Measurements from ENCODE around the gene RAPGEF6. TPM values are rescaled to one million over a fixed set of nuclear protein-coding genes. Genes with fewer than 3 reads are reported as not detected.

Gene RAPGEF6
- total RNA-seq, 1 experiment from 2014 or later, result 25.0 TPM

DNA sequence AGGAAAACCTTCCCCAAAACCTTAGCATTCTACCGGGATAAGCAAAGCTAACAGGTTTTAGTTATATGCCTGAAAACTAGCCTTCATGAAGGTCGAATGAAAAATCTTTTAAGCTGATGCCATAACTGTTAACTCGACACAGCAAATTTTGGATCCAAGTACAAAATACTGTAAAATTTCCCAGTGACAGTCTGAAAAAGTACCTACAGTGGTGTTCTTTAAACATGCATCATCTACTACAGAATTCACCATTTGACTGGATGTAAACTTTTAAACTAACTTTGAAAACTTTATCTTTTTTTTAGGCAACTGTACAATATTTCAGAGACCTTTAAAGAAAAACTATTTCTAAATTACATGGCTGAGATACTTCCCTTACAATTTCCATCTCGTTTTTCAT lies 791 bp downstream of the RAPGEF6 start:
- no peaks in the 10 kb centered on the region for H3K9me3 ChIP-seq (ENCODE audit: control insufficient read depth, insufficient read depth, low read depth, low read length)
- H3K36me3 ChIP-seq (ENCODE audit: control insufficient read depth, insufficient read depth, low read length), result peaks cover 2% of the 10 kb centered on the region; the same call in 1 of the 2 replicates
- no TSS peak for BruUV-seq (replicated peaks)
- intact Hi-C loops (cut with micrococcal nuclease; ENCODE audit: unreplicated experiment), result no loop called here
- peaks cover 31% of the 10 kb centered on the region for H3K4me1 ChIP-seq (ENCODE audit: control insufficient read depth, insufficient read depth, low read length)
- H3K27me3 ChIP-seq (ENCODE audit: control insufficient read depth, insufficient read depth, low read length), result no peaks in the 10 kb centered on the region
- POLR2A ChIA-PET, result no interaction called here
- CTCF ChIA-PET, result no interaction called here
- ATAC-seq, result no peak
- TF ChIP-seq, protein P1, sequence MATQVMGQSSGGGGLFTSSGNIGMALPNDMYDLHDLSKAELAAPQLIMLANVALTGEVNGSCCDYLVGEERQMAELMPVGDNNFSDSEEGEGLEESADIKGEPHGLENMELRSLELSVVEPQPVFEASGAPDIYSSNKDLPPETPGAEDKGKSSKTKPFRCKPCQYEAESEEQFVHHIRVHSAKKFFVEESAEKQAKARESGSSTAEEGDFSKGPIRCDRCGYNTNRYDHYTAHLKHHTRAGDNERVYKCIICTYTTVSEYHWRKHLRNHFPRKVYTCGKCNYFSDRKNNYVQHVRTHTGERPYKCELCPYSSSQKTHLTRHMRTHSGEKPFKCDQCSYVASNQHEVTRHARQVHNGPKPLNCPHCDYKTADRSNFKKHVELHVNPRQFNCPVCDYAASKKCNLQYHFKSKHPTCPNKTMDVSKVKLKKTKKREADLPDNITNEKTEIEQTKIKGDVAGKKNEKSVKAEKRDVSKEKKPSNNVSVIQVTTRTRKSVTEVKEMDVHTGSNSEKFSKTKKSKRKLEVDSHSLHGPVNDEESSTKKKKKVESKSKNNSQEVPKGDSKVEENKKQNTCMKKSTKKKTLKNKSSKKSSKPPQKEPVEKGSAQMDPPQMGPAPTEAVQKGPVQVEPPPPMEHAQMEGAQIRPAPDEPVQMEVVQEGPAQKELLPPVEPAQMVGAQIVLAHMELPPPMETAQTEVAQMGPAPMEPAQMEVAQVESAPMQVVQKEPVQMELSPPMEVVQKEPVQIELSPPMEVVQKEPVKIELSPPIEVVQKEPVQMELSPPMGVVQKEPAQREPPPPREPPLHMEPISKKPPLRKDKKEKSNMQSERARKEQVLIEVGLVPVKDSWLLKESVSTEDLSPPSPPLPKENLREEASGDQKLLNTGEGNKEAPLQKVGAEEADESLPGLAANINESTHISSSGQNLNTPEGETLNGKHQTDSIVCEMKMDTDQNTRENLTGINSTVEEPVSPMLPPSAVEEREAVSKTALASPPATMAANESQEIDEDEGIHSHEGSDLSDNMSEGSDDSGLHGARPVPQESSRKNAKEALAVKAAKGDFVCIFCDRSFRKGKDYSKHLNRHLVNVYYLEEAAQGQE (IDR thresholded peaks at IDR 0.05; ENCODE audit: insufficient read depth in 1 of 2, low read depth in 2 of 2, low read length in 1 of 2), result no peak
- TF ChIP-seq POLR2AphosphoS5 (IDR thresholded peaks at IDR 0.05; ENCODE audit: low read depth, low read length) (no peak), SIN3A (IDR thresholded peaks at IDR 0.05; ENCODE audit: borderline replicate concordance, insufficient read depth, low read depth, low read length) (no peak), TCF7L2 (IDR thresholded peaks at IDR 0.05; ENCODE audit: low read depth, low read length) (no peak)
- TF ChIP-seq, protein P2, sequence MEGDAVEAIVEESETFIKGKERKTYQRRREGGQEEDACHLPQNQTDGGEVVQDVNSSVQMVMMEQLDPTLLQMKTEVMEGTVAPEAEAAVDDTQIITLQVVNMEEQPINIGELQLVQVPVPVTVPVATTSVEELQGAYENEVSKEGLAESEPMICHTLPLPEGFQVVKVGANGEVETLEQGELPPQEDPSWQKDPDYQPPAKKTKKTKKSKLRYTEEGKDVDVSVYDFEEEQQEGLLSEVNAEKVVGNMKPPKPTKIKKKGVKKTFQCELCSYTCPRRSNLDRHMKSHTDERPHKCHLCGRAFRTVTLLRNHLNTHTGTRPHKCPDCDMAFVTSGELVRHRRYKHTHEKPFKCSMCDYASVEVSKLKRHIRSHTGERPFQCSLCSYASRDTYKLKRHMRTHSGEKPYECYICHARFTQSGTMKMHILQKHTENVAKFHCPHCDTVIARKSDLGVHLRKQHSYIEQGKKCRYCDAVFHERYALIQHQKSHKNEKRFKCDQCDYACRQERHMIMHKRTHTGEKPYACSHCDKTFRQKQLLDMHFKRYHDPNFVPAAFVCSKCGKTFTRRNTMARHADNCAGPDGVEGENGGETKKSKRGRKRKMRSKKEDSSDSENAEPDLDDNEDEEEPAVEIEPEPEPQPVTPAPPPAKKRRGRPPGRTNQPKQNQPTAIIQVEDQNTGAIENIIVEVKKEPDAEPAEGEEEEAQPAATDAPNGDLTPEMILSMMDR (IDR thresholded peaks at IDR 0.05), result no peak
- no peak for DNase-seq (ENCODE audit: low read depth, low spot score)
- in situ Hi-C loops (cut with HindIII; ENCODE audit: low pct_unique_long_range_greater_than_20kb, low sequenced_read_pairs), result no loop called here
- H3K4me3 ChIP-seq (ENCODE audit: low read depth in 2 of 2, low read length in 2 of 2), result peak overlapping the region; percentile 87 to 92
- H3K27ac ChIP-seq (ENCODE audit: low read length), result peak overlapping the region; percentile 100

DNA sequence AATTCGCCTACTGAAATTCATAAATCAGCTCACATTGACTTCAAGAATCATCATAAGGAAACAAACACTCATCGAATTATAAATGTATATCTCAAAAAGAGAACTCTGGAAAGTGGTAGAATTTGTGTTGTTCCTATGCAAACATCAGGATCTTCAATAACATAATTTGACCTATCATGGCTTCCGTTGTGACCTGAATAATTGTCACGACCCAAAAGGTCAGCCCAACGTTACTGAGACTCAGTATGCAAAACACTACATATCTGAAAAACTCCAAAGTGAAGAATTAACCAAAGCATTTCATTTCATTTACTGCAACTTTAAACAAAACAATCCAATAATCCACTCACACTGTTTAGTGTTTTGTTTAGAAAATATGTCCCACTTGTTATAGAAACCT lies 1.2 kb downstream of the RAPGEF6 start:
- peak overlapping the region; percentile 87 to 92 for H3K4me3 ChIP-seq (ENCODE audit: low read depth in 2 of 2, low read length in 2 of 2)
- peaks cover 32% of the 10 kb centered on the region for H3K4me1 ChIP-seq (ENCODE audit: control insufficient read depth, insufficient read depth, low read length)
- DNase-seq (ENCODE audit: low read depth, low spot score) (no peak), ATAC-seq (no peak)
- peak overlapping the region; percentile 100 for H3K27ac ChIP-seq (ENCODE audit: low read length)
- TF ChIP-seq SIN3A (IDR thresholded peaks at IDR 0.05; ENCODE audit: borderline replicate concordance, insufficient read depth, low read depth, low read length), result no peak
- TF ChIP-seq TCF7L2 (IDR thresholded peaks at IDR 0.05; ENCODE audit: low read depth, low read length), result no peak
- no peaks in the 10 kb centered on the region for H3K27me3 ChIP-seq (ENCODE audit: control insufficient read depth, insufficient read depth, low read length)
- intact Hi-C loops (cut with micrococcal nuclease; ENCODE audit: unreplicated experiment), result no loop called here
- ChIA-PET CTCF (no interaction called here), POLR2A (no interaction called here)
- no TSS peak for BruUV-seq (replicated peaks)
- no peaks in the 10 kb centered on the region for H3K9me3 ChIP-seq (ENCODE audit: control insufficient read depth, insufficient read depth, low read depth, low read length)
- peaks cover 2% of the 10 kb centered on the region; the same call in 1 of the 2 replicates for H3K36me3 ChIP-seq (ENCODE audit: control insufficient read depth, insufficient read depth, low read length)
- in situ Hi-C loops (cut with HindIII; ENCODE audit: low pct_unique_long_range_greater_than_20kb, low sequenced_read_pairs), result no loop called here

DNA sequence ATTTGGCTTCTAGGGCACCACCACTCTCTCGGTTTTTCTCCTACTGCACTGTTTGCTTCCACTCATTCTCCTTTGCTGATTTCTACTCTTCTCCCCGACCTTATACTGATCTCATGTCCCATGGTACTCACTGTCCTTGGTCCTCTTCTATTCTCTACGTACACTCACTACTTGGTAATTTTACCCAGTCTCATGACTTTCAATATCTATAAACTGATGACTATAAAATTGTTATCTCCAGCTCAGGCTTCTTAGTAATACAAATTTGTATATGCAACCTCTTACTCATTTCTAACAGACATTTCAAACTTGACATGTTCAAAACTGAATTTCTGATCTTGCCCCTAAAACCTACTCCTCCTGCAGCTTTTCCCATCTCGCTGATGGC lies 4.1 kb downstream of the RAPGEF6 start:
- H3K27me3 ChIP-seq (ENCODE audit: control insufficient read depth, insufficient read depth, low read length), result no peaks in the 10 kb centered on the region
- ChIA-PET CTCF (no interaction called here), POLR2A (no interaction called here)
- in situ Hi-C loops (cut with HindIII; ENCODE audit: low pct_unique_long_range_greater_than_20kb, low sequenced_read_pairs) (no loop called here), intact Hi-C loops (cut with micrococcal nuclease; ENCODE audit: unreplicated experiment) (no loop called here)
- H3K4me3 ChIP-seq (ENCODE audit: low read depth in 2 of 2, low read length in 2 of 2), result no peak overlapping the region
- peak overlapping the region; percentile 57 for H3K27ac ChIP-seq (ENCODE audit: low read length)
- H3K9me3 ChIP-seq (ENCODE audit: control insufficient read depth, insufficient read depth, low read depth, low read length), result no peaks in the 10 kb centered on the region
- TF ChIP-seq SIN3A (IDR thresholded peaks at IDR 0.05; ENCODE audit: borderline replicate concordance, insufficient read depth, low read depth, low read length), result no peak
- H3K36me3 ChIP-seq (ENCODE audit: control insufficient read depth, insufficient read depth, low read length), result peaks cover 2% of the 10 kb centered on the region; the same call in 1 of the 2 replicates
- ATAC-seq (no peak), DNase-seq (ENCODE audit: low read depth, low spot score) (no peak)
- peaks cover 24% of the 10 kb centered on the region for H3K4me1 ChIP-seq (ENCODE audit: control insufficient read depth, insufficient read depth, low read length)
- BruUV-seq (replicated peaks), result TSS peak; percentile 0
